Transverse colon (tissue), 4 donors: ENCODE data around the gene MRAS. TPM values are rescaled to one million over a fixed set of nuclear protein-coding genes. Genes with fewer than 3 reads are reported as not detected.
A peak's percentile ranks its signal among the peaks of the same experiment; 100 is the strongest.

Experiments used
- DNase-seq: peaks from one replicate; pipeline ENCODE4 v3.0.0-alpha.2; 2019
- H3K27ac ChIP-seq, 4 donors: fragments of 200-600 bp; sonication (generic); 2 replicates each; pipeline ENCODE4 v1.5.1; 2016 to 2018; ENCODE audit warnings: inconsistent platforms in 4 of 4
- H3K27me3 ChIP-seq: fragments of 200-600 bp; sonication (generic); 2 replicates; pipeline ENCODE4 v1.5.1; 2017; ENCODE audit warnings: inconsistent platforms
- H3K36me3 ChIP-seq, 4 donors: fragments of 200-600 bp; sonication (generic); 2 replicates each; pipeline ENCODE4 v1.5.1; 2017 to 2019; ENCODE audit warnings: inconsistent platforms in 4 of 4
- H3K4me1 ChIP-seq, 4 donors: fragments of 200-600 bp; sonication (generic); 2 replicates each; pipeline ENCODE4 v1.5.1; 2017 to 2020; ENCODE audit warnings: inconsistent platforms in 4 of 4
- H3K4me3 ChIP-seq, 4 donors: fragments of 200-600 bp; sonication (generic); 1 replicate in 1 of 4; 2 replicates in 3 of 4; pipeline versions ENCODE4 v1.5.1 to v1.6.1; 2017 to 2019; ENCODE audit warnings: inconsistent platforms in 4 of 4
- H3K9me3 ChIP-seq, 2 donors: fragments of 200-600 bp; sonication (generic); 2 replicates each; pipeline ENCODE4 v1.5.1; 2017 to 2019; ENCODE audit warnings: inconsistent platforms in 2 of 2
- EP300 ChIP-seq: sonication (generic); formaldehyde crosslinking; IDR thresholded peaks from one replicate; pipeline ENCODE4 v1.6.1; 2017; ENCODE audit warnings: antibody characterized with exemption, low read depth
- POLR2A ChIP-seq: fragments of 450-650 bp; IDR thresholded peaks from one replicate; pipeline ENCODE4 v1.6.1; 2016; ENCODE audit warnings: antibody characterized with exemption, mild to moderate bottlenecking, moderate library complexity
- POLR2AphosphoS5 ChIP-seq, 3 donors: sonication (generic); formaldehyde crosslinking; IDR thresholded peaks; one replicate each; pipeline ENCODE4 v1.6.1; 2016; ENCODE audit warnings: antibody characterized with exemption in 3 of 3
- WGBS, 2 donors: methylation state at CpG; one replicate each; pipeline ENCODE4 v1.1.5; 2018; ENCODE audit warnings: low coverage in 1 of 2; 5-methylcytosine and 5-hydroxymethylcytosine counted together
- in situ Hi-C, 4 donors: fragments of 200-750 bp; cut with MboI; loops; one replicate each; pipeline versions ENCODE4 v1.15.0 to v1.15.1; 2017; ENCODE audit warnings: low sequenced_read_pairs in 3 of 4, low pct_ligation_motif_present in 1 of 4, low pct_unique_long_range_greater_than_20kb in 1 of 4
- intact Hi-C: fragments of 100-400 bp; cut with DNase I; formaldehyde crosslinking; loops from one replicate; pipeline ENCODE4 v1.15.1; 2023; ENCODE audit warnings: low total_unique reads
- total RNA-seq, 4 donors: library from RNA; depleted of rRNA; stranded (reverse); fragments of >200 nt; gene quantifications; one replicate each; pipeline ENCODE4 v1.1.0, GENCODE V29; 2016
- TF ChIP-seq, protein P1 (sequence below), 5 experiments: fragments of 200-600 bp in 3 of 5; fragments of 450-650 bp in 2 of 5; sonication (generic) in 3 of 5; IDR thresholded peaks; 1 replicate in 2 of 5; 2 replicates in 3 of 5; pipeline ENCODE4 v1.5.1; 2016 to 2017; ENCODE audit warnings: antibody characterized with exemption in 5 of 5, inconsistent platforms in 3 of 5, mild to moderate bottlenecking in 2 of 5, moderate library complexity in 1 of 5

MRAS gene
- total RNA-seq, 4 donors from 2014 or later: 3.0 to 9.6 (median 6.3) TPM

DNA sequence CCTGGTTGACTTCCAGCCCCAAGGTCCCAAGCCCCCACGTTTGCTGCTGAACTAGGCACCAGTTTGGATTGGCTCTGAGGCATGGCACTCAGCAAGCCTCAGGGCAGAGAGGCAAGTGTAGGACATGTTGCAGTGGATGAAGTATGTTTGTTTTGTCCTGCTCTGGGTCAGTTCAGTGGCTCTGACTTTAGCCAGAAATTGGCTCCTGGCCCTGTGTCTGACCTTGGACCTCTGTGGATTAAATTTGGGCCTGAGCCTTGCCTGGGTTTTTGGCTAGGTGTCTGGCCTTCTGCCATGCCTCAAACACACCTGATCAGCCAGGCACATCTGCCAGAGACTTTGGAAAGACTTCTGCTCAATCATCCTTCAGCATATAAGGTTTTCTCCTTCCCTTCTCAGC, 3.6 kb upstream of the MRAS start:
- Histone ChIP-seq H3K27ac (no peak overlapping the region), H3K9me3 (no peaks in the 10 kb centered on the region), H3K36me3 (no peaks in the 10 kb centered on the region), H3K4me3 (no peak overlapping the region), H3K27me3 (peaks cover 9% of the 10 kb centered on the region), H3K4me1 (peaks cover 0 to 13% (median 2%) of the 10 kb centered on the region in 4 donors)
- no peak for DNase-seq
- intact Hi-C loops (loop anchor here (5.0 kb wide), 1 partner anchor 1003 kb away; no protein-coding TSS in a partner anchor), in situ Hi-C loops (no loop called here)
- no peak for TF ChIP-seq EP300
- no peak for TF ChIP-seq POLR2AphosphoS5 (IDR thresholded peaks at IDR 0.05)
- TF ChIP-seq POLR2A: no peak
- TF ChIP-seq, protein P1, sequence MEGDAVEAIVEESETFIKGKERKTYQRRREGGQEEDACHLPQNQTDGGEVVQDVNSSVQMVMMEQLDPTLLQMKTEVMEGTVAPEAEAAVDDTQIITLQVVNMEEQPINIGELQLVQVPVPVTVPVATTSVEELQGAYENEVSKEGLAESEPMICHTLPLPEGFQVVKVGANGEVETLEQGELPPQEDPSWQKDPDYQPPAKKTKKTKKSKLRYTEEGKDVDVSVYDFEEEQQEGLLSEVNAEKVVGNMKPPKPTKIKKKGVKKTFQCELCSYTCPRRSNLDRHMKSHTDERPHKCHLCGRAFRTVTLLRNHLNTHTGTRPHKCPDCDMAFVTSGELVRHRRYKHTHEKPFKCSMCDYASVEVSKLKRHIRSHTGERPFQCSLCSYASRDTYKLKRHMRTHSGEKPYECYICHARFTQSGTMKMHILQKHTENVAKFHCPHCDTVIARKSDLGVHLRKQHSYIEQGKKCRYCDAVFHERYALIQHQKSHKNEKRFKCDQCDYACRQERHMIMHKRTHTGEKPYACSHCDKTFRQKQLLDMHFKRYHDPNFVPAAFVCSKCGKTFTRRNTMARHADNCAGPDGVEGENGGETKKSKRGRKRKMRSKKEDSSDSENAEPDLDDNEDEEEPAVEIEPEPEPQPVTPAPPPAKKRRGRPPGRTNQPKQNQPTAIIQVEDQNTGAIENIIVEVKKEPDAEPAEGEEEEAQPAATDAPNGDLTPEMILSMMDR (IDR thresholded peaks at IDR 0.05): no peak
- 60% methylated on average over 1 of the region's 1 CpG; no CpG with 5 or more reads in 1 of the 2 donors for WGBS, 2 donors

- intact Hi-C loops (loop anchor here (5.0 kb wide), 1 partner anchor 998 kb away; no protein-coding TSS in a partner anchor), in situ Hi-C loops (no loop called here)
- peak overlapping the region; percentile 59 to 78 (median 68) for H3K4me3 ChIP-seq
- peaks cover 9% of the 10 kb centered on the region for H3K27me3 ChIP-seq
- TF ChIP-seq, protein P1 (IDR thresholded peaks at IDR 0.05): no peak
- H3K27ac ChIP-seq: peak overlapping the region; percentile 83 to 91 (median 86)
- no peaks in the 10 kb centered on the region for H3K9me3 ChIP-seq
- peaks cover 0 to 22% (median 5%) of the 10 kb centered on the region in 4 donors for H3K4me1 ChIP-seq
- 10% methylated on average over 55 of the region's 58 CpGs; no CpG with 5 or more reads in 1 of the 2 donors for WGBS, 2 donors
- DNase-seq: no peak
- H3K36me3 ChIP-seq: no peaks in the 10 kb centered on the region
These were observed 668 bp downstream of the MRAS start for GRCh38 chr3:138348754-138349739.

DNA sequence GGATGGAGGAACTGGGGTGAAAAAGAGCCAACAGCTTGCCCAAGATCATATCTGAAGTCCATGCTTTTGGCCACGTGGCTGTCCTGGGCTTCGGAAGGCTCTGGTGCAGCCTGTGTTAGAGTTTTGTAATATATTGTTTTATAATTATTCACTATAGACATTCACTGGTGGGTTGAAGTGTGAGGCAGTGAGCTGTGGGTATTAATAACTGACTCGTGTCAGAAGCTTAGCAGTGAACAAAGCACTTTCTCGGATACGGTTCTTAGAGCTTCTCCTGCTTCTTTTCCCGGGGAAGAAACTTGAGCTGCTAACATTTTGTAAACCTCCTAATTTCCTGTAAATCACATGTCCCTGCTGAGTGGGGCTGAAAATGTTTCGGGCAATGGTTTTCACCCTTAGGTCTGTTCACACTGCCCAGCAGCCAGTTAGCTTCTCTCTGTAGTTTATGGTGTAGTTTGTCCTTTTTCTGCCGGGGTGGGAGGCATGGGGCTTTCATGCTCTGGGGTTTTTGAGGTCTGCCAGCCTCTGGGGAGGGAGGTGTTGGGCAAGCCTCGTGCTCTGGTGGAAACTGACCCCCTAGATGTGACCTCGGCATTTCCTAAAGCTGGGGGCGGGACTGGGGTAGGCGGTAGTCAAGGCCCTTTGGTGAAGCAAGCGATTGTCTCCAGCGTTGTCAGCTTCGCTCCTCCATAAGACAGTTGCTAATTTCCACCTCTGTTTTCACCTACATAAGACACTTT, 1.7 kb downstream of the MRAS start:
- DNase-seq: no peak
- WGBS, 2 donors: 19 to 63% methylated on average over 7 to 15 of the region's 15 CpGs
- Histone ChIP-seq H3K4me1 (peaks cover 0 to 22% (median 5%) of the 10 kb centered on the region in 4 donors), H3K27me3 (peaks cover 9% of the 10 kb centered on the region), H3K36me3 (no peaks in the 10 kb centered on the region), H3K9me3 (no peaks in the 10 kb centered on the region), H3K4me3 (peak overlapping the region in 1 of 4 donors; percentile 72), H3K27ac (peak overlapping the region; percentile 83 to 91 (median 86))
- in situ Hi-C loops: no loop called here
- intact Hi-C loops: loop anchor here (5.0 kb wide), 1 partner anchor 997 kb away; no protein-coding TSS in a partner anchor
- no peak for TF ChIP-seq EP300
- TF ChIP-seq, protein P1 (IDR thresholded peaks at IDR 0.05): no peak
- no peak for TF ChIP-seq POLR2A
- no peak for TF ChIP-seq POLR2AphosphoS5 (IDR thresholded peaks at IDR 0.05)

GRCh38 chr3:138351151-138351550, 2.8 kb downstream of the MRAS start:
- in situ Hi-C loops: no loop called here
- no peak for DNase-seq
- intact Hi-C loops: no loop called here
- peaks cover 9% of the 10 kb centered on the region for H3K27me3 ChIP-seq
- H3K4me1 ChIP-seq: peaks cover 0 to 22% (median 5%) of the 10 kb centered on the region in 4 donors
- no peak for TF ChIP-seq EP300
- no peak for TF ChIP-seq POLR2A
- TF ChIP-seq POLR2AphosphoS5 (IDR thresholded peaks at IDR 0.05): no peak
- TF ChIP-seq, protein P1 (IDR thresholded peaks at IDR 0.05): no peak
- no peaks in the 10 kb centered on the region for H3K9me3 ChIP-seq
- H3K36me3 ChIP-seq: no peaks in the 10 kb centered on the region
- H3K4me3 ChIP-seq: no peak overlapping the region
- H3K27ac ChIP-seq: no peak overlapping the region
